ENCODE measurements around the gene CTLA4.

Gene CTLA4

GRCh38 chr2:203867561-203868200, at the start of gene CTLA4:
CTLA4 (plus strand) TSS chr2:203867771; CDS start chr2:203867943, 172 bp downstream.
- ChIA-PET POLR2A (no interaction called here), CTCF (no interaction called here)
- no peak for DNase-seq (ENCODE audit: low read depth, low spot score)
- no peak within 1 kb of the TSS for H3K4me3 ChIP-seq (ENCODE audit: low read depth, low read length)
- no peak for TF ChIP-seq CTCF (IDR thresholded peaks at IDR 0.05; ENCODE audit: insufficient read depth, low read length, missing control alignments)

- POLR2A ChIA-PET, result no interaction called here
- no peak for TF ChIP-seq CTCF (IDR thresholded peaks at IDR 0.05; ENCODE audit: insufficient read depth, low read length, missing control alignments)
- no peak for DNase-seq (ENCODE audit: low read depth, low spot score)
- no peak overlapping the region for H3K4me3 ChIP-seq (ENCODE audit: low read depth, low read length)
- CTCF ChIA-PET, result no interaction called here
Measured at GRCh38 chr2:203818656-203819055, 48.9 kb upstream of the CTLA4 start.

- ChIA-PET CTCF (no interaction called here), POLR2A (no interaction called here)
- H3K4me3 ChIP-seq (ENCODE audit: low read depth, low read length), result no peak overlapping the region
- no peak for DNase-seq (ENCODE audit: low read depth, low spot score)
- TF ChIP-seq CTCF (IDR thresholded peaks at IDR 0.05; ENCODE audit: insufficient read depth, low read length, missing control alignments), result no peak
Measured at GRCh38 chr2:203819434-203820133, 48.0 kb upstream of the CTLA4 start.

- no peak for TF ChIP-seq CTCF (IDR thresholded peaks at IDR 0.05; ENCODE audit: insufficient read depth, low read length, missing control alignments)
- POLR2A ChIA-PET, result no interaction called here
- no peak for DNase-seq (ENCODE audit: low read depth, low spot score)
- no peak overlapping the region for H3K4me3 ChIP-seq (ENCODE audit: low read depth, low read length)
- CTCF ChIA-PET, result interaction anchor here (1.2 kb wide), 1 partner anchor 88 kb away, joined by 3 read pairs; no protein-coding TSS in a partner anchor
Measured at GRCh38 chr2:203820969-203821368, 46.6 kb upstream of the CTLA4 start.

- no peak for TF ChIP-seq CTCF (IDR thresholded peaks at IDR 0.05; ENCODE audit: insufficient read depth, low read length, missing control alignments)
- DNase-seq (ENCODE audit: low read depth, low spot score), result no peak
- CTCF ChIA-PET, result interaction anchor here (1.2 kb wide), 1 partner anchor 87 kb away, joined by 3 read pairs; no protein-coding TSS in a partner anchor
- POLR2A ChIA-PET, result no interaction called here
- no peak overlapping the region for H3K4me3 ChIP-seq (ENCODE audit: low read depth, low read length)
Measured at GRCh38 chr2:203822240-203822639, 45.3 kb upstream of the CTLA4 start.

- ChIA-PET CTCF (interaction anchor here (1.8 kb wide), 1 partner anchor 8 kb away, joined by 8 read pairs; no protein-coding TSS in a partner anchor), POLR2A (no interaction called here)
- DNase-seq (ENCODE audit: low read depth, low spot score), result no peak
- no peak for TF ChIP-seq CTCF (IDR thresholded peaks at IDR 0.05; ENCODE audit: insufficient read depth, low read length, missing control alignments)
- no peak overlapping the region for H3K4me3 ChIP-seq (ENCODE audit: low read depth, low read length)
Measured at GRCh38 chr2:203823173-203823572, 44.4 kb upstream of the CTLA4 start.

Data from AG04449 (cell line).